IPS-11a (cell line): ENCODE results near the gene CCT8.

Experiments used
- H3K4me3 ChIP-seq: one replicate; pipeline ENCODE4 v1.5.1; 2013; ENCODE audit warnings: low read depth, low read length, control low read depth

Gene CCT8

GRCh38 chr21:29073222-29074006 lies at the start of gene CCT8:
CCT8 (minus strand) TSS chr21:29073648; CDS start chr21:29073590, 58 bp downstream.
- H3K4me3 ChIP-seq: peak within 1 kb of the TSS; percentile 99

GRCh38 chr21:29121759-29122158 lies 48.3 kb upstream of the CCT8 start:
- H3K4me3 ChIP-seq: no peak overlapping the region

DNA sequence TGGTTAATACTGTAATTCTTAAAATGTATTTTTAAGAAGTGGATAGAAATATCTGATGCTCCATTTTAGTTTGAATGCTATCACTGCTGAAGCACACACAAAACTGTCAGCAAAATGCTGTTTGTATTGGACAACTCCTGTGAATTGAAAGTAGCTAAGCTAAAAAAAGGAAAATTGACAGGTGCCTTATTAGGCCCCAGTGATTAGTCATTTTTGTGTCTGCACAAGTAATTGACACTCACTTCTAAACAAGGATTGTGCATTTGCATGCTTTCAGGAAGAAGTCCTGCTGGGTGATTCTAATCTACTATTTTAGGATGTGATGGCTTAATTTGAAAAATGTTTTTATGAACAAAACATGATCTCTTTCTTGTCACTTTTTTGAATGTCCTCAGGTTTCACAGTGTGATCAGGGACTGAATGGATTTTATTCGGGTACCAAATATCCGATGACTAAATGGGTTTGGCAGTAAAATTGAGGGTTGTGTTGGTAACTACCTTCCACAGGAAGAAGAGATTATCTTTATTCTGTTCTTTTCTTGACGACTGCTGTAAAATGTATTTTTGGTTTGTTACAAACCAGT lies 44.0 kb upstream of the CCT8 start:
- H3K4me3 ChIP-seq: no peak overlapping the region

- no peak overlapping the region for H3K4me3 ChIP-seq
Observed at GRCh38 chr21:29115899-29116298, 42.5 kb upstream of the CCT8 start.

GRCh38 chr21:29114765-29115500 lies 41.5 kb upstream of the CCT8 start:
- no peak overlapping the region for H3K4me3 ChIP-seq

- no peak overlapping the region for H3K4me3 ChIP-seq
Observed at GRCh38 chr21:29105218-29105617, 31.8 kb upstream of the CCT8 start.

DNA sequence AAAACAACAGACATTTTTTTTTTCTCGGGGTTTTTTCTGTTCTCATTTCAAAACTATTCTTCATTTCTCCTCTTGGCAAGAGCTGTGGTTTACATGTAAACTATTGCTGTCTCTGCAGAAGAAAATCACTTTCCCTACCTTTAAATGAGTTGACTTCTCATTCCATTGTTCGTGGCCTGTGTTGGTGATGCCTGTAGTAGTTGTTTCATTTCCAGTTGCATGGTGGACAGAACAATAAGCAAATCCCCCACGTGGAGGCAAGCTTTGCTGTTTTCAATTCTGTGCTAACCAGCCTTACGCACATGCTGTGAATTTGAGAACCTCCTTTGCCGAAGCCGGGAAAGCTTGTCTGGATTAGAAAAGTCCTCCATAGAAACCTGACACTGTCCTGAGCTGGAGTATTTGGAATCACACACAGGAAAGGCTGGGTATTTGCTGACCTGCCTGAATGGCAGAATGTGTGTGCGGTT lies 30.8 kb upstream of the CCT8 start:
- H3K4me3 ChIP-seq: no peak overlapping the region

DNA sequence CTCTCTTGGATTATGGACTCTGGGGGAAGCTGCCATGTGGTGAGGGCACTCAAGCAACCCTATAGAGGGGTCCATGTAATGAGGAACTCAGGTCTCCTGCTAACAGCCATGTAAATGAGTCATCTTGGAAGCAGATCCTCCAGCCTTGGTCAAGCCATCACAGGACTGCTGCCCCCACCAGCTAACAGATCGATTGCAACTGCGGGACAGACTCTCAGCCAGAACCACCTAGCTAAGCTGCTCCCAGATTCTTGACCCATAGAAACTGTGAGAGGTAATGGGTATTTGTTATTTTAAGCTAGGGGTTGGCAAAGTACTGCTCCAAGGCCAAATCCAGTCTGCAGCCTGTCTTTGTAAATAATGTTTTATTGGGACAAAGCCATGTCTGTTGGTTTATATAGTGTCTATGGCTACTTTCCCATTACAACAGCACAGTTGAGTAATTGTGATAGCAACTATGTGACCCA lies 29.4 kb upstream of the CCT8 start:
- H3K4me3 ChIP-seq: no peak overlapping the region

DNA sequence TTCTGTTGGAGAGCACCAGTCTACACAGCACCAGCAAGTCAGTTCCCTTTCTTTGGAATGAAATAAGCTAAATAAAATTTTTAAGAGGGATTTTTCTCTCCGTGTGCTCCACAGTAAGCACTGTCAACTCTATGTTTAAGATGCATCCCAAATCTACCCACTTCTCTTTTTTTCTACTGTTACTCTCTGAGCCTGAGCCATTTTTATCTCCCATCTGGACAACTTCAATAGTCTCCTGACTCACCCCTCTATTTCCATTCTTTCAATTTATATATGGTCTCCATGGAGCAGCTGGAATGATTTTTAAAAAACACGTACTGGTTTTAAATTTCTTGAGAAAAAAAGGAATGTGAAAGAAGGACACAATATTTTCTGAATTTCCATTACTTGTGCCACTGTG lies 24.7 kb upstream of the CCT8 start:
- no peak overlapping the region for H3K4me3 ChIP-seq

DNA sequence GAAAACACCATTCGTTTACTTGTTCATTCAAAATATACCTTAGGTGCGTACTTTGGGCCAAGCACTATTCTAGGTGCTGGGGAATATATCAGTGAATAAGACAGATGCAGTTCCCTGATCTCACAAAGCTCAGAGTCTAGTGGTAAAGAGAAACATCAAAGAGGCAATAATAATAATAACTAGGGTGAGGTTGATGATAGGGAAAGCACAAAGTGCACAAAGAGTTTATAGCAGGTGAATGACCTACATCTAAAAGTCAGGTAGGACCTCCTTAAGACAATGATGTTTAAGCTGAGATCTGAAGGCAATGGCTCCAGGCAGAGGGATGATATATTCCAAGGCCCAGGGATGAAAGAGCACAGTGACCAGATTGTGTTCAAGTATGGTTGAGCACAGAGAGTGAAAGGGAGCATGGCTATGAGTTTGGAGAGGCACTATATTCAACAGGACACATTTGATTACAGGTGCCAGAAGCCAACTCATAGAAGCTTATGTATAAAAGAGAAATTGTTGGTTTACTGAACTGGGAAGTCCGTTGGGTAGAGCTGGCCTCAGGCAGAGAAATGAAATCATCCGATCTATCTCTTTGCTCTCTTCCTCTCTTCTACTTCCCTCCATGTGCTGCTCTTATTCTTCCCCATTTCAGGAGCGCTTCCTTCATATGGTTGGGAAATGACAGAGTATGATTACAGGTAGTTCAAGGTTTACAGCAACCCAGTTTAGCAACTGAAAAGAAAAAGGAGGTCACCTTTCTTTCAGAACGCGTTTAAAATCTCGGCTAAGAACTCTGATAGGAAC lies 23.0 kb upstream of the CCT8 start:
- H3K4me3 ChIP-seq: no peak overlapping the region

GRCh38 chr21:29092102-29092959 lies 18.9 kb upstream of the CCT8 start:
- H3K4me3 ChIP-seq: no peak overlapping the region

DNA sequence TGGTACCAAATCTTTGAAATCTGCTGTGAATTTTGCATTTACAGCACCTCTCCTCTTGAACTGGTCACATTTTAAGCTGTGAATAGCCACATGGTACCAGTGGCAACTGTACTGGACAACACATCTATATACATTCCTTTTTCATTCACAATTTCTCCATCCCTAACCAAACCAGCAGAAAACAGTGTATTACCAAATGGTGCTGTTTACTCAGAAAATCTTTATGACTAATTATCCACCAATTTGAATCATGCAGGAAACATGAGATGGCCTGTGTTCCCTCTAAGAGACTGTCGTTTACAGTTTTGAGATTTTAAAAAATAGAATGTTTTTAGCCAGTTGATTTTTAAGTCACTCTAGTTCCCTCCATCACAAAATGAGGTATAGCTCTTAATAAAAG lies 17.6 kb upstream of the CCT8 start:
- H3K4me3 ChIP-seq: no peak overlapping the region

DNA sequence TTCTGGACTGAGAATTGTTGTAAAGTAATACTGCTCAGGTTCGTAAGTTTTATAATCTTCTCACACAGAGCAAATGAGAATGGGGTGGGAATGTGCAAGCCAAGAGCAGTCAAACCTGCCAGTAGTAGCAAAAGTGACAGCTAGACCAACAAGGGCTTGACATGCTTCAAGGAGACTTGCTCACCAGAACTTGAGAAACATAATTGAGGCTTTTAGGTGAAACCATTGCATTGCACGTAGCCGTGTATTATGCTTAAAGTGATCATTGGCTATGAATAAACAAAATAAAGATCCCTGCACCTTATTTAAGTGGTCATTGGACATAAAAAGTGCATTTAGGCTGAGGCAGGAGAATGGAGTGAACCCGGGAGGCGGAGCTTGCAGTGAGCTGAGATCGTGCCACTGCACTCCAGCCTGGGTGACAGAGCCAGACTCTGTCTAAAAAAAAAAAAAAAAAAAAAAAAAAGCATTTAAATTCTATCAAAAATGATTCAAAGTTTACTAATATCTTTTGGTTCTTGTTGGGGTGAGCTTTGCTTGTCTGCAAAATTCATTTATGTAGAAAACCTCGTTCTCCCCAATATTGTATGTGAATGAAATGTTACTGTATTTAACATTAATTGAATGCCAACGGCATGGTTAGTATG lies 11.8 kb upstream of the CCT8 start:
- no peak overlapping the region for H3K4me3 ChIP-seq

- H3K4me3 ChIP-seq: no peak overlapping the region
Observed at GRCh38 chr21:29084372-29084771, 10.9 kb upstream of the CCT8 start.

DNA sequence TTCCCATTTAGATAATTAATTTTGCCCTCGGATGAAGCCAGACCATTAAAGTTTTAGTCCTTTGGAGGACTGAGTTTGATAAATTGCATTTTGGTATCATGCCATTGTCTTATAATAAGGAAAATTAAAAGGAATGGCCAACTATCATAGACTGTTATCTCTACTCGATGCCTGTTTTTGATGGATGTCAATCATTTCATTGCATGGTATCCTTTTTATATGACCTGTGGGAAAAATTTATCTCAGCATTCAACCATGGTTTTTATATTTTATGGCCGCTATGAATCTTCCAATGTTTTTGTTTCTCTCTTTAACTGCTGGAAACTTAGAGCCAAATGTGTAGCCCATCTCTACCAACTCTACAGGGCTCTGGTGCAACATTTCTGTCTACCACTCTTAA lies 9.9 kb upstream of the CCT8 start:
- no peak overlapping the region for H3K4me3 ChIP-seq

- no peak overlapping the region for H3K4me3 ChIP-seq
Observed at GRCh38 chr21:29082046-29082815, 8.8 kb upstream of the CCT8 start.

- H3K4me3 ChIP-seq: no peak overlapping the region
Observed at GRCh38 chr21:29080454-29080941, 7.0 kb upstream of the CCT8 start.

GRCh38 chr21:29078869-29079767 lies 5.7 kb upstream of the CCT8 start:
- H3K4me3 ChIP-seq: no peak overlapping the region
